Mononuclear cell (primary cell): ENCODE measurements around the gene KAZN. TPM values are rescaled to one million over a fixed set of nuclear protein-coding genes. Genes with fewer than 3 reads are reported as not detected.

Experiments used
- H3K27me3 ChIP-seq: 2 replicates; pipeline ENCODE4 v1.6.0; 2011; ENCODE audit warnings: low read length, control low read depth; ENCODE audit not compliant: insufficient read depth
- H3K4me1 ChIP-seq: 2 replicates; pipeline ENCODE4 v1.5.1; 2011; ENCODE audit warnings: mild to moderate bottlenecking, low read length, control low read depth; ENCODE audit not compliant: insufficient read depth
- H3K4me3 ChIP-seq: 2 replicates; pipeline ENCODE4 v1.5.1; 2011; ENCODE audit warnings: mild to moderate bottlenecking, low read length, moderate library complexity
- H3K9me3 ChIP-seq: 2 replicates; pipeline ENCODE4 v1.5.1; 2011; ENCODE audit warnings: low read depth, mild to moderate bottlenecking, control low read depth, low read length
- total RNA-seq: library from RNA; depleted of rRNA; stranded (reverse); fragments of >200 nt; gene quantifications from one replicate; pipeline ENCODE4 v1.2.3, GENCODE V29; 2012

Gene KAZN
- total RNA-seq, 1 donor = 0.31 TPM

DNA sequence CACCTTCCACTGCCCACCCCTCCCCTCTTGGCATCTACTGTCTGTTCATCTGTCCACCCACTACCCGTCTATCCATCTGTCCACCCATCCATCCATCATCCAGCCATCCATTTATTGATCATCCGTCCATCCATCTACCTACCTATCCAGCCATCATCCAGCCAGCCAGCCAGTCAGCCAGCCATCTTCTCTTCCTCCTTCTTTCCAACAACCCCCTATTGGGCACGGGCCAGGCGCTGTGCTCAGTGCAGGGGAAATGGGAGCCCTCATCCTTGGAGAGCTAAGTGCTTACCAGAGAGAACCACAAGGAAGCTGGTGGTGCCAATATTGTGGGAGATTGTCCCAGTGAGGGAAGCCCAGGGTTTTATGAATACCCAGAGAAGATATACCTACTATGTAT, 503.3 kb downstream of the KAZN start:
- no peaks in the 10 kb centered on the region for H3K27me3 ChIP-seq
- no peaks in the 10 kb centered on the region for H3K9me3 ChIP-seq
- H3K4me1 ChIP-seq = peaks cover 4% of the 10 kb centered on the region

DNA sequence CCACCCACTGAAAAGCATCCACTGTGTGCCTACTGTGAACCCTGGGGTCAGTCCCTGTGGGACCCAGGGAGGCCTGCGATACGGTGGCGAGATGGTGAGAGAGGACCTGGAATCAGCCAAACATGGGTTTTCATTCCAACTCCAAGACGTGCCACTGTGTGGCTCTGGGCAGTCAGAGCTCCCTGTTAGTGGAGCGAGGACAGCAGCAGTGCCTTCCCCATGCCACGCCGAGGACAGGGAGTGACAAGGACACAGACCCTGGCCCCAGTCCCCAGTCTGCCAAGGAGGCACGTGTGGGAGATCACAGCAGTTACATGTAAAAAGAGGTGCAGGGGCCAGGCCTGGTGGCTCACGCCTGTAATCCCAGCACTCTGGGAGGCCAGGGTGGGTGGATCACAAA, 504.2 kb downstream of the KAZN start:
- Histone ChIP-seq H3K27me3 (no peaks in the 10 kb centered on the region), H3K9me3 (no peaks in the 10 kb centered on the region), H3K4me3 (no peak overlapping the region), H3K4me1 (peaks cover 4% of the 10 kb centered on the region)

More for the DNA sequence above, 503.3 kb downstream of the KAZN start:
- H3K4me3 ChIP-seq = no peak overlapping the region

DNA sequence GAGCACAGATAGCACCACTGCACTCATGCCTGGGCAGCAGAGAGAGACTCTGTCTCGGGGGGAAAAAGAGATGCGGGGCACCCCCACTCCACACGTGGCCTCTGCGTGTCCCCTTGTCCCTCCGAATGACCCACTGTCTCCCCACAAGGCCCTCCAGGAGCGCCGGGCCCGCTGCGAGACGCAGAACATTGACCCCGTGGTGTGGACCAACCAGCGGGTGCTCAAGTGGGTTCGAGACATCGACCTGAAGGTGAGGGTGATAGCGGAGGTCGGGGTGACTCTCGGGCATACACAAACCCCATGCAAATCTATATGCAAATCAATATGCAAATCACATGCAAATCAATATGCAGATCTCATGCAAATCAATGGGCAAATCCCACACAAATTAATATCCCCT, 504.7 kb downstream of the KAZN start:
- no peak overlapping the region for H3K4me3 ChIP-seq
- H3K27me3 ChIP-seq = no peaks in the 10 kb centered on the region
- peaks cover 4% of the 10 kb centered on the region for H3K4me1 ChIP-seq
- no peaks in the 10 kb centered on the region for H3K9me3 ChIP-seq

DNA sequence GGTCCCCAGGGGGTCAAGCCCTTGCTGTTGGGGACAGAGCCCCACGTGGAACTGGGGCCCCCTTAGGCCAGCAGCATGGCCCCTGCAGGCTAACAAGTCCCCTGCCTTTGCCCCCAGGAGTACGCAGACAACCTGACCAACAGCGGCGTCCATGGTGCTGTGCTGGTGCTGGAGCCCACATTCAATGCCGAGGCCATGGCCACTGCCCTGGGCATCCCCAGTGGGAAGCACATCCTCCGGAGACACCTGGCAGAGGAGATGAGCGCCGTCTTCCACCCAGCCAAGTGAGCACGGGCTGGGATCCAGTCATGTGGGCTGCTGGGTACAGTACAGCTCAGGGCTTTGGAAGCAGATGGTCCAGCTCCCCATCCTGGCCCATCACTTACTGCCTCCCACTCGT, 505.4 kb downstream of the KAZN start:
- no peaks in the 10 kb centered on the region for H3K9me3 ChIP-seq
- H3K27me3 ChIP-seq = no peaks in the 10 kb centered on the region
- H3K4me3 ChIP-seq = no peak overlapping the region
- H3K4me1 ChIP-seq = peaks cover 4% of the 10 kb centered on the region

DNA sequence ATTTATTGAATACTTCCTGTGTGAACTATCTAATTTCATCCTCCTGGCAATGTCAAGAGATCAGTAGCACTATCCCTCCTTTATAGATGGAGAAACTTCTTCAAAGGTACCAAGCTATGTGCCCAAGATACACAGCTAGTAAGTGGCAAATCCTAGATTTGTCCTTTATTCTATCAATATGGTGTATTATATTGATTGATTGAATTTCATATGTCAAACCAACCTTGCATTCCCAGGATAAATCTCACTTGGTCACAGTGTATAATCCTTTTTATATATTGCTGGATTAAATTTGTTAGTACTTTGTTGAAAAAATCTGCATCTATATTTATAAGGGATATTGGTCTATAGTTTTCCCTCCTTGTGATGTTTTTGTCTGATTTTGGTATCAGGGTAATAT, 506.3 kb downstream of the KAZN start:
- no peaks in the 10 kb centered on the region for H3K9me3 ChIP-seq
- peaks cover 4% of the 10 kb centered on the region for H3K4me1 ChIP-seq
- no peaks in the 10 kb centered on the region for H3K27me3 ChIP-seq
- H3K4me3 ChIP-seq = no peak overlapping the region

DNA sequence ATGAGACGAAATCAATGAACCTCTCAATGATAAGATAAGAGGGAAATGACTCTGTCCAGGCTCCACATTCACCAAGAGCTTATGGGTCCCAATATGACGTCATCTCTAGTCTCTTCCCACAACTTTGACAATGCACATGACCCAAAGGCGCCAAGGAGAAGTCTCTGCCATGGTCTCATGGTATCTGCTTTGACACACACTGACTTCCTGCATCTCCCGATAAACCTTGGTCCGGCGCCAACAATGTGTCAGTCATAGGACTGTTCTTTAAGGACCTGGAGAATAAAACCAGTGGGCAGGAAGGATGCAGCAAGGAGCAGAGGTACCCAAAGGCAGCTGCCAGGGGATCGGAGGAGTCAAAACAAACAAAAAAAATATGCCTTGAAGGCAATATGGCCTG, 508.1 kb downstream of the KAZN start:
- H3K27me3 ChIP-seq = no peaks in the 10 kb centered on the region
- H3K9me3 ChIP-seq = no peaks in the 10 kb centered on the region
- no peak overlapping the region for H3K4me3 ChIP-seq
- H3K4me1 ChIP-seq = no peaks in the 10 kb centered on the region

DNA sequence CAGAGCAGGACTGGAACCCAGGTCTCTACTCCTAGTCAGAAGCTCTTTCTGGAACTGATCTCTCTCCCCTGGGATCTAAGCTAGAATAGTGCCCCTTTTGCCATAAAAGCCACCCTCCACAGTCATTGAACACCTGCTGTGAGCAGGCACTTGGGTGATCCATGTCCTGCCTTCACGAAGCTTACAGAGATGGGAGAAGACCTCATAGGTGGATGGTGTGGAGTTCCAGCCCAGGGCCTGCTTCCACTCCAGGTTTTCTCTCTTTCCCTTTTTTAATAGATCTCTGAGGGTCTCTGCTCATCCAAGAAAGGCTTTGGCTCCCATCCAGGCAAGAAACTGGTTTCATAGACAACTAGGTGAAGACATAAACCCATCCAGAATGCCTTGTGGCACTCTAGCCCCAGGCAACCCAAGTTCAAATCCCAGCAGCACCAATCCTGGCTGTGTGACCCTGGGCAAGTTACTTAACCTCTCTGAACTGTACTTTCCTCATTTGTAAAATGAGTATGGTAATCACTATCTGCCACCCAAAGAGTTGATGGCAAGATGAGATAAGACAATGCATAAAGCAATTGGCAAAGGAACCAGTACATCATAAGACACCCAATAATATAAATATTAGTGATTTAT, 508.7 kb downstream of the KAZN start:
- no peaks in the 10 kb centered on the region for H3K27me3 ChIP-seq
- no peak overlapping the region for H3K4me3 ChIP-seq
- no peaks in the 10 kb centered on the region for H3K4me1 ChIP-seq
- no peaks in the 10 kb centered on the region for H3K9me3 ChIP-seq

DNA sequence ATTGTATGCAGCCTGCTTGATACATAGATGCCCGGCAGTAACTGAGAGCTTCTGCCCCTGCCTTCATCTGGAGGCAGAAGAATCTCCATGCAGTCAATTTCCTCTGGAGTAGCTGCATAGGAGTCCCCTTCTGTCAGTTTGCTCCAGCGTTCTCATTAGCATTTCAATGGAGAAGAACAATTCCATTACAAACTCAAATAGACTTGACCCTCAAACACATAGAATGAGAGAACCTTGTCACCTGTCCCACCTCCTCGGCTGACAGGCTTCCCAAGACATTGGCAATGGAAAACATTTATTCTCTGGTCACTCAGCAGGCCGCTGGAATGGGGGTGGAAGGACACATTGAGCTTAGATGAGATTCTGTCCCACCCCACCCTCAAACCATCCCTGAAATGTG, 509.4 kb downstream of the KAZN start:
- Histone ChIP-seq H3K27me3 (no peaks in the 10 kb centered on the region), H3K4me3 (no peak overlapping the region), H3K9me3 (no peaks in the 10 kb centered on the region), H3K4me1 (no peaks in the 10 kb centered on the region)

DNA sequence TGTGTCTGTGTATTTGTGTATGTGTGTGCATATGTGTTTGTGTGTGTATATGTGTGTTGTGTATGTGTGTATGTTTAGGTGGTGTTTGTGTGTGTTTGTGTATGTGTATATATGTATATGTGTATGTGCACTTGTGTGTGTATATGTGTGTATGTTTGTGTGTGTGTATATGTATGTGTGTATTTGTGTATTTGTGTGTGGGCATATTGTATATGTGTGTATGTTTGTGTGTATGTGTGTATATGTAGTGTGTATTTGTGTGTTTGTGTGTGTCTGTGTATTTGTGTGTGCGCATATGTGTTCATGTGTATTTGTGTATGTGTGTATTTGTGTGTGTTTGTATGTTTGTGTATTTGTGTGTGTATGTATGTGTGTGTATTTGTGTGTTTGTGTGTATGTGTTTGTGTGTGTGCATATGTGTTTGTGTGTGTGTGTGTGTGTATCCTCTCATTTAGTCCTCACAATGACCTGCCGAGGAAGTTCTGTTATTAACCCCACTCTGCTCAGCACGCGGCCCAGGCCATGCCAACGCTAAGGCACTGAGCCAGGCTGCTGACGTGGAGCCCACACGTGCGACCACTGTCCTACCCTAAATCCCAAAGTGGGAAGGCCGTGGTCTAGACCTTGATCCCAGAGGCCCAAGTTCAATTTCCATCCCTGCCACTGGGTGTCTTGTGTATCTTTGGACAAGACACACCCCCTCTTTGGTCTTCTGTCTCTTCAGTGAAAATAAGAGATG, 511.8 kb downstream of the KAZN start:
- Histone ChIP-seq H3K4me3 (no peak overlapping the region), H3K4me1 (no peaks in the 10 kb centered on the region), H3K9me3 (no peaks in the 10 kb centered on the region), H3K27me3 (no peaks in the 10 kb centered on the region)

DNA sequence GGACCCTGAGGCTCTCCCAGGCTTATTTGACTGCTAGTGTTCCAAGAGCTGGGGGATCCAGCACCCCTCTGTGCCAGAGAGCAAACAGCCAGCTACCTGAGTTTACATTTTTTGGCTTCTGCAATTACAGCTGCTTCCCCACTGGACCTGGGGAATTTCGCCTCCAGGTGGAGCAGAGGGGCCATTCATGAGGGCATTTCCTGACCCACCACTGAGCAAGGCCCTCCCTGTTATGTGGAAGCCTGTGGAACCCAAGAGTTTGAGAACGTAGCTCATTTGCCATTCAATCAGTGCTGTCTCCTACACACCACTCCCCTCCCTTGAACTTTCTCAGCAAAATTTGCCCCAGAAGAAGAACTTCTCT, 512.4 kb downstream of the KAZN start:
- Histone ChIP-seq H3K4me1 (no peaks in the 10 kb centered on the region), H3K4me3 (no peak overlapping the region), H3K9me3 (no peaks in the 10 kb centered on the region), H3K27me3 (no peaks in the 10 kb centered on the region)

DNA sequence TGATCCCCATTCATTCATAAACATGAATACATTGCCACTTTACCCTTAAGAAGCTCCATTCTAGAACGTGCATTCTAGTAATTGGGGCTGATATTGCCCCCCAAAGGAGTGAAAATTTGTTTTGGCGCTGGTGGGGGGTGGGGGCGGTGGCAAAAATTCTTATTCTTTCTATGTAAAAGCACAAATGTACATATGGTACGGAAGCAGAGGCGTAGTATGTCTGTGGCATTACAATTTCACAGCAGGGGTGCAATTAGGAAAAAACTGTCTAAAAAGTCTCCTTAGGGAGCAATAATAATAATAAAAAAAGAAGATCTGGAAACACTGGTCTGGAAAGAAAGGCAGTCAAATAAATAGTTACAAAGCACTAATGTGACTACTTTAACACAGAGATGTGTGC, 514.7 kb downstream of the KAZN start:
- Histone ChIP-seq H3K4me1 (no peaks in the 10 kb centered on the region), H3K4me3 (no peak overlapping the region), H3K9me3 (no peaks in the 10 kb centered on the region), H3K27me3 (no peaks in the 10 kb centered on the region)

DNA sequence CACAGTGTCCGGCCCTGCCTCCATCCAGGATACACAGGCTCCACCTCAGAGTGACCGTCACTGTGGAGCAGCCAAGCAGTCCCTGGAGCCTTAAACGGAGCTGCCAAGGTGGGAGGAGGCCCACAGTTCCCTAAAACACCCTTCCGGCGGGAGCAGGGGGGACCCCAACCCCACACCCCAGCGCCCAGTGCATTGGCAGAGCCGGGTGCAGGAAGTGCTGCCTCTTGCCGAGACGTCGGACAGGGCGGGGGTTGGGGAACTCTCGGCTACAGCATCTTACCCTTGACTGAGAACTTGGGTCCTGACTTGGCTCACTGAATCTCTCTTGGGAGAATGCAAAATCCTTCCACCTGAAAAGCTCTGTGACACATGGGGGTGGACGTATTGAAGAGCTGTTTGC, 516.4 kb downstream of the KAZN start:
- H3K27me3 ChIP-seq = no peaks in the 10 kb centered on the region
- no peak overlapping the region for H3K4me3 ChIP-seq

DNA sequence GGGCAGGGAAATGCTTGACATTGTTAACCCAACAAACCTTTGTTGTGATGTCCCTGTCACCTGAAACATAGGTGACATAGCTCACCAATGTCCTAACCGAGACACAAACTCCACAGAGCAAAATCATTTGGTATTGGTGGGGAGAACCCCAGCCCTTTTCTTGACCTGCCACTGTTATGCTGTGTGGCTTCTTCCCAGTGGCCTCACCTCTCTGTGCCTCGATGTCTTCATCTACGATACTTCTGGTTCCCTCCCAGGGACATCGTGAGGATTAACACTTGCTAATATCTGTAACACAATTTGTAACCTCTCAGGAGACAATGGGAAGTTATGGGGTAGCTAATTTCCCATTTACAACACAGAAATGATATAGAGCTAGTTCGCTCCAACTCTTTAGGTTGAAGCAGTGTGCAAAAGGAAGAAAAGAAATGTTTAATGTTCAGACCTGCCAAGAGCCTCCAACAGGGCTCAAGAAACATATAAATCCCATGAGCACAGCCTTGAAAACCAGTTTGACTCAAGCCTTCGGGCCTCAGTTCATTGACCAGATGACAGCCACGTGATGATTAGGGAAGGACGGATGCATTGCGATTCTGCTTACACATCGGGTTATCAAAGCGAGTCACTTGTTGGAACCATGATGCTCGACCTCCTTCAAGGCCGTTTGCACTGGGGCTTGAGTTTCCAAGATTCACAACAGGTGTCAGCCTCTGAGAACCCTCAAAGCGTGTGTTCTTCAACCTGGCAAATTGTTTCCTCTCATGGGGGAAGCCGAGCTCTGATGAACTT, 517.3 kb downstream of the KAZN start:
- no peaks in the 10 kb centered on the region for H3K4me1 ChIP-seq
- H3K9me3 ChIP-seq = no peaks in the 10 kb centered on the region
- no peaks in the 10 kb centered on the region for H3K27me3 ChIP-seq
- no peak overlapping the region for H3K4me3 ChIP-seq

More for the DNA sequence above, 516.4 kb downstream of the KAZN start:
- Histone ChIP-seq H3K9me3 (no peaks in the 10 kb centered on the region), H3K4me1 (no peaks in the 10 kb centered on the region)

DNA sequence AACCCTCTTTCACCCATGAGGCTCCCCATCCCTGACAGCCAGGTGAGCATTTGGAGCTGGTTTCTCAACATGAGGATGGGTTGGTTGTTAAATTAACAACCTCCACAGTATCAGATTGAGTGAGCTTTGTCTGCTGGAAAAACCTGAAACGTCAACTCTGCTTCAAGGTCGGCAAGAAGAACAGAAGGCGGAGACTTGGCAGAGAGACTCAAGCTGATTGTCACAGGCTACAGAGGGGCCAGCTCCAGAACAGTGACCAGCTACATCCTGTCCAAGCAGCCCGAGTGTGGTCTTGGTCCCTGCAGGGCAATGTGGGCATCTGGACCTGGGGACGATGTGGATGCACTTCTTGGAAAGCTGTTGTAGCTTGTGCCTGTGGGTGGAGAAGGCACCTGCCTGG, 518.5 kb downstream of the KAZN start:
- Histone ChIP-seq H3K4me1 (no peaks in the 10 kb centered on the region), H3K9me3 (no peaks in the 10 kb centered on the region), H3K27me3 (no peaks in the 10 kb centered on the region), H3K4me3 (no peak overlapping the region)

DNA sequence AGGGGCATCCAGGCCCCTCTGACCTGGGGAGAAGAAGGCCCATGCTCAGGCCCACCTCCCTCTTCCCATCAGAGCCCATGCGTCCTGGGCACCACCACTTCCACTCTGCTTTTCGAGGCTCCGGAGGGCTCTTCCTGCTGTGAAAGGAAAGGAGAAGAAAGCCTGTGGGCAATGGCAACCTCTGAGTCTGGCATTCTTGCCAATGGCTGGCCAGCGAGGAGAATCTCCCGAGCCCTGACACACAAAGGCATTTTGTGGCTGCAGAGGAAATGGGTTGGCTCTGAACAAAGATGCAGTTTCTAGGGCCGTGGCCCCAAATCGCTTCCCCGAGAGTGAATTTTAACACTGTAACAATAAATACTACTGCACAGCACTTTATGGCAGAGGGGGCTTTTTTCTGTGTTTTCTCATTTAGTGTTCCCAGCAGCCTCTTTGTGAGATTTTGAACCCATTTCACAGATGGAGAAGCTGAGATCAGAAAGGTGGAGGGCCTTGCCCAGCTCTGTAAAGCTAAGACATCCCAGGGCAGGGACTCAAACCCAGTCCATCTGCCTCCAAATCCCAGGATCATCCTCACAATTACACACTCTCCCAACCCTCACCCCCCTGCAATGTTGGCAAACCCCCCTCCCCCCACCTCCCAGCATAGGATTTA, 519.3 kb downstream of the KAZN start:
- no peaks in the 10 kb centered on the region for H3K27me3 ChIP-seq
- no peaks in the 10 kb centered on the region for H3K4me1 ChIP-seq
- no peak overlapping the region for H3K4me3 ChIP-seq
- H3K9me3 ChIP-seq = no peaks in the 10 kb centered on the region
